Measurements from ENCODE around the gene SPAG17. TPM values are rescaled to one million over a fixed set of nuclear protein-coding genes. Genes with fewer than 3 reads are reported as not detected.

SPAG17 gene
- total RNA-seq, 2 experiments from 2014 or later, result not detected

DNA sequence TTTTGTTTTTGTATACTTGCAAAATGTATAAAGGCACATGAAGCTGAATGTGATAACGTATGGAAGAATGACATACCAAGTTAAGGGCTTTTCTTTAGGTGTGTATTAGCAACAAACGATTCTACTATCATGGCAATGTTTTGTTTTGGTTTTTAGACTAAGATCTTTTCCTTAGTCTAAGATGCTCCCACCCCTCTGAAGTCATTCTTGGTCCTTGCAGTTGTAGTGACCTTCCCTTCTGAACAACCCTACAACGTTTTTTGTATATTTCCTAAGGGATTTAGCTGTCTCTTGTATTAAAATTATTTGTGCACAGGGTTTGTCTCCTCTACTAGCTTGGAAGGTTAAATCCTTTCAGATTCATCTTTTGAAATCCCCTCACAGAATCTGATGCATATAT, 61.0 kb downstream of the SPAG17 start:
- TF ChIP-seq EZH2phosphoT487 (IDR thresholded peaks at IDR 0.05; ENCODE audit: borderline replicate concordance, low read depth, low read length), result no peak
- no peak for TF ChIP-seq CTCF (conservative IDR thresholded peaks at IDR 0.05; ENCODE audit: low read length)
- H3K4me1 ChIP-seq (ENCODE audit: insufficient read depth, low read length, poor library complexity, severe bottlenecking), result no peaks in the 10 kb centered on the region
- no peaks in the 10 kb centered on the region for H3K9me3 ChIP-seq (ENCODE audit: low read length)
- DNase-seq (ENCODE audit: low spot score), result no peak
- CTCF ChIA-PET (ENCODE audit: unreplicated experiment), result no interaction called here
- no peak overlapping the region for H3K4me2 ChIP-seq (ENCODE audit: low read length)
- intact Hi-C loops (cut with micrococcal nuclease; ENCODE audit: unreplicated experiment), result no loop called here
- H4K20me1 ChIP-seq (ENCODE audit: insufficient read depth, low read length), result no peaks in the 10 kb centered on the region
- H3K79me2 ChIP-seq (ENCODE audit: insufficient read depth, low read depth, low read length), result no peaks in the 10 kb centered on the region
- no peak overlapping the region for H3K4me3 ChIP-seq (ENCODE audit: low read depth, low read length, poor library complexity, severe bottlenecking)
- no peak overlapping the region for H2AFZ ChIP-seq (ENCODE audit: low read length)
- H3K36me3 ChIP-seq (ENCODE audit: insufficient read depth, low read length), result no peaks in the 10 kb centered on the region
- no peaks in the 10 kb centered on the region for H3K9me2 ChIP-seq (ENCODE audit: insufficient read depth, low read length)
- POLR2A ChIA-PET, result no interaction called here
- no peak overlapping the region for H3K27ac ChIP-seq (ENCODE audit: low read depth, low read length, poor library complexity, severe bottlenecking)
- no TSS peak for BruUV-seq (replicated peaks)

DNA sequence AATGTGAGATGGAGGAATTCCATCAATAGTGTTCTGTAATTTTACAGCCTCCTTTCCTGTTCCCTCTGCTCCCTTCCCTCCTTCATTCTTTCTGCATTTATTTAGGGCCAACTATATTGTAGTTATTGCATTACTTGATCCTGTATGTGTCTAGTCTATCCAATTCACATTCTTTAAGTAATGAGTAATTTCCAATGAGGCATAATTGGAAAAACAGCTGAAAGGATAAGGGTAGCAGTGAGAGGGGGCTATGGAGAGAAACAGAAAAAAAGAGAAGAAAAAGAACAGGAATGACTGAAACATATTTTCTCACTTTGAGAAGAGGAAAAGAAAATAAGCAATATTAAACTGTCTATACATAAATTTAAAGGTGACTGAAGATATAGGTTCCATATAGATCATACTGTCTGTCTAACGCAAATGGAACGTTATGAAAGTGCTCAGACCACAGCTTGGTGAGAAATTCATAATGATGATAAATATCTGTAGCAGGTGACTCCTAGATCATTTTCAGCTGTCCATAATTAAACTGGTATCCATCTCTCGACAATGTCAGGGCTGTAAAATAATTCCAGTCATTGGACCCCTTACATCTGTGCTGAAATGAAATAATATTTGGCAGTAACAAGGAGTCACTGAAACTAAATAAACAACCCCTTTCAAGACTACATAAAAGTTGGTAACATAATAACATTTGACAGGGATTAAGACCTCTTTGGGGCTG, 61.8 kb downstream of the SPAG17 start:
- Histone ChIP-seq H2AFZ (ENCODE audit: low read length) (no peak overlapping the region), H3K27ac (ENCODE audit: low read depth, low read length, poor library complexity, severe bottlenecking) (no peak overlapping the region), H3K4me2 (ENCODE audit: low read length) (no peak overlapping the region), H3K4me3 (ENCODE audit: low read depth, low read length, poor library complexity, severe bottlenecking) (no peak overlapping the region), H3K4me1 (ENCODE audit: insufficient read depth, low read length, poor library complexity, severe bottlenecking) (no peaks in the 10 kb centered on the region), H3K9me2 (ENCODE audit: insufficient read depth, low read length) (no peaks in the 10 kb centered on the region), H4K20me1 (ENCODE audit: insufficient read depth, low read length) (no peaks in the 10 kb centered on the region), H3K36me3 (ENCODE audit: insufficient read depth, low read length) (no peaks in the 10 kb centered on the region), H3K9me3 (ENCODE audit: low read length) (no peaks in the 10 kb centered on the region), H3K79me2 (ENCODE audit: insufficient read depth, low read depth, low read length) (no peaks in the 10 kb centered on the region)
- TF ChIP-seq EZH2phosphoT487 (IDR thresholded peaks at IDR 0.05; ENCODE audit: borderline replicate concordance, low read depth, low read length), result no peak
- TF ChIP-seq CTCF (conservative IDR thresholded peaks at IDR 0.05; ENCODE audit: low read length), result no peak
- intact Hi-C loops (cut with micrococcal nuclease; ENCODE audit: unreplicated experiment), result no loop called here
- DNase-seq (ENCODE audit: low spot score), result no peak
- CTCF ChIA-PET (ENCODE audit: unreplicated experiment), result no interaction called here
- POLR2A ChIA-PET, result no interaction called here
- no TSS peak for BruUV-seq (replicated peaks)

GRCh38 chr1:118122234-118123004, 62.6 kb downstream of the SPAG17 start:
- BruUV-seq (replicated peaks), result no TSS peak
- H2AFZ ChIP-seq (ENCODE audit: low read length), result no peak overlapping the region
- CTCF ChIA-PET (ENCODE audit: unreplicated experiment), result no interaction called here
- no peaks in the 10 kb centered on the region for H3K36me3 ChIP-seq (ENCODE audit: insufficient read depth, low read length)
- POLR2A ChIA-PET, result no interaction called here
- no peak overlapping the region for H3K4me3 ChIP-seq (ENCODE audit: low read depth, low read length, poor library complexity, severe bottlenecking)
- no peak for TF ChIP-seq CTCF (conservative IDR thresholded peaks at IDR 0.05; ENCODE audit: low read length)
- no peak for TF ChIP-seq EZH2phosphoT487 (IDR thresholded peaks at IDR 0.05; ENCODE audit: borderline replicate concordance, low read depth, low read length)
- H4K20me1 ChIP-seq (ENCODE audit: insufficient read depth, low read length), result no peaks in the 10 kb centered on the region
- H3K79me2 ChIP-seq (ENCODE audit: insufficient read depth, low read depth, low read length), result no peaks in the 10 kb centered on the region
- H3K4me2 ChIP-seq (ENCODE audit: low read length), result no peak overlapping the region
- H3K9me3 ChIP-seq (ENCODE audit: low read length), result no peaks in the 10 kb centered on the region
- no peaks in the 10 kb centered on the region for H3K4me1 ChIP-seq (ENCODE audit: insufficient read depth, low read length, poor library complexity, severe bottlenecking)
- no peak overlapping the region for H3K27ac ChIP-seq (ENCODE audit: low read depth, low read length, poor library complexity, severe bottlenecking)
- H3K9me2 ChIP-seq (ENCODE audit: insufficient read depth, low read length), result no peaks in the 10 kb centered on the region
- DNase-seq (ENCODE audit: low spot score), result no peak
- intact Hi-C loops (cut with micrococcal nuclease; ENCODE audit: unreplicated experiment), result no loop called here

Measured in OCI-LY7 (cell line).